Omental fat pad (tissue), 4 donors: ENCODE results near the gene CLP1. TPM values are rescaled to one million over a fixed set of nuclear protein-coding genes. Genes with fewer than 3 reads are reported as not detected.

Experiments
- ATAC-seq: fragments of 150-250 bp; one replicate; pipeline ENCODE4 v1.9.1; 2016; ENCODE audit warnings: mild to moderate bottlenecking, moderate library complexity; ENCODE audit not compliant: low FRiP score
- DNase-seq: peaks from one replicate; pipeline ENCODE4 v3.0.0-alpha.2; 2019; ENCODE audit warnings: low spot score
- total RNA-seq, 4 donors: library from RNA; depleted of rRNA; stranded (reverse); fragments of >200 nt; gene quantifications; one replicate each; pipeline ENCODE4 v1.1.0, GENCODE V29; 2016
- TF ChIP-seq, protein P1 (sequence below), 3 donors: fragments of 450-650 bp; IDR thresholded peaks; one replicate each; pipeline ENCODE4 v1.5.1; 2016 to 2017; ENCODE audit warnings: antibody characterized with exemption in 3 of 3, mild to moderate bottlenecking in 3 of 3, moderate library complexity in 2 of 3

The CLP1 gene
- total RNA-seq, 4 donors from 2014 or later: 12.3 to 26.1 (median 15.7) TPM

DNA sequence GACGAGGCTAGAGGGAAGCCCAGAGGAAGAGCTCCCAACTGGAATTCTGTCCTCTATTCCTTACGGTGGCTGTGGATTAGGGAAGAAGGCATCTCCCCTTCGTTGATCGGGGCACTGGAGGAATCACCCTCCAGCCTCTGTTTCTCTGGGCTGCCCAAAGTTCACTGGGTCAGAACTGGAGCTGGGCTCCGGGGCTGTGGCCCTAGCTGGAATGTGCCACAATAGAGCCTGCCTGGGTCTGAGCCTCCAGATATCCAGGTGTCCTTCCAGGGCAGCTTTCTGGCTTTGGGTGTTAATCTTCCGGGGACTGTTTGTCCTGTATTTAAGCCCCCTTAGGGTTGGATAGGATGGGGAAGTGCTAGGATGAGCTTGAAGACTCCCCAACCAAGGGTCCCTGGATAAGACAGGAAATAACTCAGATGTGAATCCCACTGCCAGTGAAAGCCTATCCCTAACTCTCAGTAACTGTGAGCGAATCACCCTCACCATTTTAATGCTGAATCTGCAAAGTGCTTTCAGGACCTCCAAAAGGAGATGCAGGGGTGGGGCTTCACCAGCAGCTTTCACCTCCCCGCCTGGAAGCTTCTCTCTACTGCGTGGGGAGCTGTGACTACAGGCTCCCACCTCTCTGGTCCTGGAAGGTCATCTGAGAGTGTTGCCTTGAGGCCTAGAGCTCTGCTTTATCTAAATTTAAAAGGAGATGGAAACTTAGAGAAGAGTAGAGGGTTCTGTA, 17.3 kb upstream of the CLP1 start:
- no peak for ATAC-seq
- TF ChIP-seq, protein P1, sequence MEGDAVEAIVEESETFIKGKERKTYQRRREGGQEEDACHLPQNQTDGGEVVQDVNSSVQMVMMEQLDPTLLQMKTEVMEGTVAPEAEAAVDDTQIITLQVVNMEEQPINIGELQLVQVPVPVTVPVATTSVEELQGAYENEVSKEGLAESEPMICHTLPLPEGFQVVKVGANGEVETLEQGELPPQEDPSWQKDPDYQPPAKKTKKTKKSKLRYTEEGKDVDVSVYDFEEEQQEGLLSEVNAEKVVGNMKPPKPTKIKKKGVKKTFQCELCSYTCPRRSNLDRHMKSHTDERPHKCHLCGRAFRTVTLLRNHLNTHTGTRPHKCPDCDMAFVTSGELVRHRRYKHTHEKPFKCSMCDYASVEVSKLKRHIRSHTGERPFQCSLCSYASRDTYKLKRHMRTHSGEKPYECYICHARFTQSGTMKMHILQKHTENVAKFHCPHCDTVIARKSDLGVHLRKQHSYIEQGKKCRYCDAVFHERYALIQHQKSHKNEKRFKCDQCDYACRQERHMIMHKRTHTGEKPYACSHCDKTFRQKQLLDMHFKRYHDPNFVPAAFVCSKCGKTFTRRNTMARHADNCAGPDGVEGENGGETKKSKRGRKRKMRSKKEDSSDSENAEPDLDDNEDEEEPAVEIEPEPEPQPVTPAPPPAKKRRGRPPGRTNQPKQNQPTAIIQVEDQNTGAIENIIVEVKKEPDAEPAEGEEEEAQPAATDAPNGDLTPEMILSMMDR (IDR thresholded peaks at IDR 0.05): no peak
- DNase-seq: no peak

DNA sequence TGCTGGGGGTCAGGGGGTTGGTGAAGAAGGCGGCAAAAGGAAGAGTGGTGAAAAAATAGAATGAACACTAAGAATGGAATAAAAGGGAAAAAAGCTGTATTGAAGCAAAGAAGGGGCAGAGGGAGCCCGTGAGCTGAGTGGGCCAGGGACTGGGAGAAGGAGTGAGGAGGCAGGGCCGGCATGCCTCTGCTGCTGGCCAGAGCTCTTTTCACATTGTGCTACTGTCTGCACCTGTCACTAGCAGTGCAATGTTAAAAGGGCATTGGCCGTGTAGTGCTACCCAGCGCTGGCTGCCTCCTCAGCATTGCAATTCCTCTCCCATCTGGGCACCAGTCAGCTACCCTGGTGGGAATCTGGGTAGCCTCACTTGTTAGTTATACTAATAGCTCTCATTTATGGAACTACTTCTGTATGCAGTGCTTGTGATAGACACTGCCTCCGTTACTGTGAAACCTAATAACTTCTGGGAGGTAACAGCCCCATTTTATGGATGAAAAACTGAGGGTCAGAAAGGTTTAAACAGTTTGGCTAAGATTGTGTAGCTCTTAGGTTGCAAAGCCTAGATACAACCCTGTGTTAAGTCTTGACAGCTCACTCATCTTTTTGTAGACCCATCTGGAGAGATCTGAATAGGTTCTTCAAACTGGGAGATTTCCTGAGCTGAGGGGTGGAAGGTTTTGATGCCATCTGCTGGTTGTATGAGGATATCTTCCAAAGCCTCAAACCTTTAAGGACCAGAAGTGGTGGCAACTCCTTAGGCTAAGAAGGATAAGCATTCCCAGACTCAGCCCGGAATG, 16.4 kb upstream of the CLP1 start:
- DNase-seq: no peak
- TF ChIP-seq, protein P1 (IDR thresholded peaks at IDR 0.05): no peak
- ATAC-seq: no peak

DNA sequence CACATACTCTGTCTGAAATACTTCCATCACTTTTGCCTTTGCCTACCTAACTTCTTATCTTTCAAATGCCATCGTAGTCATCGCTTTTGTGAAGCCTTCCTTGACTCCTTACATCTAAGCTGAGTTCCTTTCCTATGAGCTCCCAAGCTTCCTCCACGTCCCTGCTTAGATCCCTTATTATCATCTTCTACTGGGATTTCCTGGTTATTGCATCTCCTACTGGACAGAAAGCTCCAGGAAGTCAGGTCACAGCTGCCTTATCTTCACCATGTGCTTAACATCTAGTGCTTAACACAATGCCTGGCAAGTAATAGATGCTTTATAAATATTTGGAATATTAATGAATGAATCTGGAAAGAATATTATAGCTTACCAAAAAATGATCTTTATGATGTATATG, 13.8 kb upstream of the CLP1 start:
- DNase-seq (no peak), ATAC-seq (no peak)
- TF ChIP-seq, protein P1 (IDR thresholded peaks at IDR 0.05): no peak

DNA sequence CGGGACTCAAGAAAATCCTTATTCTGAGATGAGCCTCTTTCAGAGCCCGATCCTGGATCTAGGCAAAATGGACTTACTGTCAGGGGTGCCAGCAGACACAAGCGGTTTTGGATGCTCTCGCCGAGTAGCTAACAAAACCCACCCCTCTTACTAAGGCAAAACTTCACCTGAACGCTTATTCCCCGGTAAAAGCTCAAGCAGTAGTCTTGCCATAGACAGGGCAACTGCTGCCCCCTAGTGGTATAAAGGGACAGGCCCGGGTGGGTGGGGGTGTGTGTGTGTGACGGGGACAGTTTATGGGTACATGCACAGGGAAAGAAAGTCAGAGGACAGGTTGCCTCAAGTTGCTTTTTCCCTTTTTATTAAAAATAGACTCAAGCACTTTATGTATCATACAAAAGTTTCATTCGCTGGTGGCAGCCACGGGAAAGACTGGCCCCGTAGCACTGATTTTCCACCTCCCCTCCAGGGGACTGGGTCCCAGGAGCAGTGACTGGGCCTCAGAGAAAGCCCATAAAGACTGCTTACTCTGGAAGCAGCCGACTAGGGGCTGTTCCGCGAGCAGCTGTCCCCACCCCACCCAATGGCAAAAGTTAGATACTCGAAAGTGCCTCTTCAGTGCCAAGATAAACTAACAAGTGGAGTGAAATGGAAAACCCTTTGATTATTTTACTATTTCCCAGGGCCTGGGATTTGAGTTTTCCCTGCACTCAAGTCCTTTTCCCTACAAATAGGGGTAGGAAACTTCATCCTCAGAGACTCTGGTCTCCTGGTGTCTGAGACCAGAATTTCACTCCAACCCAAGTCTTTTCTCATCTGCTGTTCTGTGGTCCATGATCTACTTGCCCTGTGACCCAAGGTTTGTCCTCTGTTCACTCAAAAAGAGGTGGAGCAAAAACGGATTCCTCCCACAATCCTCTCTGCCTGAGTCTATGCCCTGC, 12.5 kb upstream of the CLP1 start:
- DNase-seq (peak; percentile 80), ATAC-seq (peak; percentile 53)
- TF ChIP-seq, protein P1 (IDR thresholded peaks at IDR 0.05): peak in 1 of 3 donors; percentile 40

DNA sequence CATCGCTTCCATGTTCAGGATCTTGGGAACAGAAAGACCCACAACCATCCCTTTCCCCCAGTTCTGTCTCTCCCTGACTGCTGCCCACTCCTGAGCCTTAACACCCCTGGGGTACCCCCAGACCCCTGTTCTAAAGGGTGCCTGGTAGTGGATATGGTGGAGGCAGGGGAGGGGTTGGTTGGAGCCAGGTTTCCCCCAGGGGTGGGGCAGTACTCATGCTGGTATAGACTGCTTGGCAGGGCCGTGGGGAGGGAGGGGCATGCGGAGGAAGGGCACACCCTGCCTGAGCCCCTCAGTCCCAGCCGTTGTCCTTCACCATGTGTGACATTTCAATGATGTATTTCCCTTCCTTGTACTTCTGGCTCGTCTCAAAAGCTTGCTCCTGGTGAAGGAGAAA, 11.9 kb upstream of the CLP1 start:
- TF ChIP-seq, protein P1 (IDR thresholded peaks at IDR 0.05): no peak
- ATAC-seq: no peak
- no peak for DNase-seq

DNA sequence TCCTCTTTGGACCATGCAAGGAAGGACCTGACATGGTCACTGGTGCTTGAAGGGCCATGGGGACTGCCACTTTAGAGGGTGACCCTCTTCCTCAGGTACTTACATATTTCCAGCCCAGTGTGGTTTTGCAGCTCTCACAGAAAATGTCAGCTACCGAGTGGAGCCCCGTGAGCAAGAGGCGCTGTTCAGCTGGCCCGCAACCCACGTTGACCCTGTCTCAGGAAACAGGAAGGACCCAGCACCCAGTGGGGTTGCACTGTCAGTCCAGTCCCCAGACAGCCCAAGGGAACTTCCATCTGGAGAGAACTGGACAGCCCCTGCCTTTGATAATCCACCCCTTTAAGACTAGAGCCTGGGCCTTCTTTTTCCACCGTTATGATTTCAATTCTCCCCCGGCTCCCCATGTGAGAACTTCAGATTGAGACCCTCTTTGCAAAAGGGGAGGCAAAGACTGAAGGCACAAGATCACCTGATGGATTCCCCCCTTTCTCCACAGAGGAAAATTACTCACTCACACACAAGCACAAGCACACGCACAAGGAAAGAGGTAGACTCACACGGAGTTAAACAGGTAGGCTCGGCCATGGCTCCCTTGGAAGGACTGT, 11.3 kb upstream of the CLP1 start:
- DNase-seq (no peak), ATAC-seq (no peak)

More for the DNA sequence above, 11.3 kb upstream of the CLP1 start:
- TF ChIP-seq, protein P1 (IDR thresholded peaks at IDR 0.05): no peak
